Measurements from ENCODE around the gene ZNF592.

DNA sequence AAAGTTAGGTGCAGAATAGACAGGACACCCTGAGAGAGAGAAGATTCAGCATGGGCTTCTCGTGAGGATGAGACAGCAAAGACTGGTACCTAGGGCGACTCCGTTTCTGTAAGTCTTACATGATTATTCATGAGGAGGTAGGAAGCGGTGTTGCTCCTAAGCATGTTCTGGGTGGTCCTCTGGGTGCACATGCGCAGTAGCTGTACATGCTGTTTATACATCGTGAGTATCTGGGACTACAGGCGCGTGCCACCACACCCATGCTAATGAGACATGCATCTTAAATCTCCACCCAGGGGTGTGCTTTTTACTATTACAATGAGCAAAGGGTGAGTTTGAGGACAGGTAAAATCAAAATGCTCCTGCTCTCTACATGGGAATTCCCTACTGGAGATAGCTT, 81.0 kb downstream of the ZNF592 start:
- TF ChIP-seq, protein P1, sequence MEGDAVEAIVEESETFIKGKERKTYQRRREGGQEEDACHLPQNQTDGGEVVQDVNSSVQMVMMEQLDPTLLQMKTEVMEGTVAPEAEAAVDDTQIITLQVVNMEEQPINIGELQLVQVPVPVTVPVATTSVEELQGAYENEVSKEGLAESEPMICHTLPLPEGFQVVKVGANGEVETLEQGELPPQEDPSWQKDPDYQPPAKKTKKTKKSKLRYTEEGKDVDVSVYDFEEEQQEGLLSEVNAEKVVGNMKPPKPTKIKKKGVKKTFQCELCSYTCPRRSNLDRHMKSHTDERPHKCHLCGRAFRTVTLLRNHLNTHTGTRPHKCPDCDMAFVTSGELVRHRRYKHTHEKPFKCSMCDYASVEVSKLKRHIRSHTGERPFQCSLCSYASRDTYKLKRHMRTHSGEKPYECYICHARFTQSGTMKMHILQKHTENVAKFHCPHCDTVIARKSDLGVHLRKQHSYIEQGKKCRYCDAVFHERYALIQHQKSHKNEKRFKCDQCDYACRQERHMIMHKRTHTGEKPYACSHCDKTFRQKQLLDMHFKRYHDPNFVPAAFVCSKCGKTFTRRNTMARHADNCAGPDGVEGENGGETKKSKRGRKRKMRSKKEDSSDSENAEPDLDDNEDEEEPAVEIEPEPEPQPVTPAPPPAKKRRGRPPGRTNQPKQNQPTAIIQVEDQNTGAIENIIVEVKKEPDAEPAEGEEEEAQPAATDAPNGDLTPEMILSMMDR (optimal IDR thresholded peaks at IDR 0.05 in 1 of 3, IDR thresholded peaks at IDR 0.05 in 1 of 3, conservative IDR thresholded peaks at IDR 0.05 in 1 of 3; ENCODE audit: extremely low read depth in 1 of 3, insufficient read depth in 2 of 3, low read length in 3 of 3): no peak
- TF ChIP-seq EZH2 (IDR thresholded peaks at IDR 0.05; ENCODE audit: low read length): no peak

Measured in keratinocyte (primary cell).